A549 (cell line): ENCODE results near the gene KCNIP4. TPM values are rescaled to one million over a fixed set of nuclear protein-coding genes. Genes with fewer than 3 reads are reported as not detected.

Experiments
- ATAC-seq, 2 experiments: fragments of 200-7000 bp in 1 of 2; fragments of >200 bp in 1 of 2; cut with Nextera tagmentation in 1 of 2; cut with Tn5 transposase in 1 of 2; 3 replicates each; pipeline versions ENCODE4 v1.8.0 to v1.9.1; 2018 to 2020; ENCODE audit warnings: mild to moderate bottlenecking in 1 of 2, moderate library complexity in 1 of 2
- CTCF ChIA-PET: fragments of 300-600 bp; sonication (Branson Sonifier 250); formaldehyde crosslinking; extraction: SDS; loops from one replicate; lab custom pipeline; 2021; ENCODE audit warnings: antibody characterized with exemption, inconsistent platforms; lab: Yijun Ruan, JAX
- POLR2A ChIA-PET: fragments of 350-600 bp; formaldehyde crosslinking; extraction: SDS; loops from one replicate; lab custom pipeline; 2021; ENCODE audit warnings: antibody characterized with exemption, inconsistent platforms; lab: Yijun Ruan, JAX
- DNase-seq, 2 experiments: peaks; one replicate each; pipeline versions ENCODE4 v3.0.0 to v3.0.0-alpha.2; 2011 to 2016; ENCODE audit warnings: low read depth in 1 of 2, low spot score in 1 of 2
- FAIRE-seq: peaks from 2 replicates; lab custom pipeline; 2011; peaks lifted over from hg19 to GRCh38; lab: Jason Lieb, UNC
- H3K27ac ChIP-seq, 2 experiments: fragments of >200 bp; sonication (Bioruptor Twin); formaldehyde crosslinking; 3 replicates each; pipeline ENCODE4 v1.5.1; 2016 to 2017
- H3K4me1 ChIP-seq: fragments of >200 bp; sonication (Bioruptor Twin); formaldehyde crosslinking; 3 replicates; pipeline ENCODE4 v1.6.1; 2016
- H3K4me2 ChIP-seq: fragments of >200 bp; sonication (Bioruptor Twin); formaldehyde crosslinking; 3 replicates; pipeline ENCODE4 v1.6.1; 2016
- H3K4me3 ChIP-seq: fragments of >200 bp; sonication (Bioruptor Twin); formaldehyde crosslinking; 3 replicates; pipeline ENCODE4 v1.5.1; 2016
- H3K9me3 ChIP-seq: fragments of >200 bp; sonication (Bioruptor Twin); formaldehyde crosslinking; 3 replicates; pipeline ENCODE4 v1.6.1; 2016
- CBX2 ChIP-seq: fragments of 200-600 bp; sonication (generic); IDR thresholded peaks from 2 replicates; pipeline ENCODE4 v1.6.1; 2016; ENCODE audit warnings: low read depth, mild to moderate bottlenecking, borderline replicate concordance
- CBX8 ChIP-seq: fragments of 200-600 bp; sonication (generic); IDR thresholded peaks from 2 replicates; pipeline ENCODE4 v1.6.1; 2016
- EHMT2 ChIP-seq: fragments of 200-600 bp; sonication (generic); IDR thresholded peaks from 2 replicates; pipeline ENCODE4 v1.6.1; 2016; ENCODE audit warnings: antibody characterized with exemption, low read depth, mild to moderate bottlenecking, moderate library complexity
- EP300 ChIP-seq, 2 experiments: fragments of >200 bp; sonication (Bioruptor Twin); formaldehyde crosslinking; IDR thresholded peaks; 2 replicates in 1 of 2; 3 replicates in 1 of 2; pipeline ENCODE4 v1.6.1; 2016 to 2017
- FOSL2 ChIP-seq, 2 experiments: fragments of 450-650 bp in 1 of 2; fragments of >200 bp in 1 of 2; sonication (Bioruptor Twin) in 1 of 2; formaldehyde crosslinking; IDR thresholded peaks; 2 replicates each; pipeline versions ENCODE4 v1.5.0 to v1.6.1; 2016 to 2020; ENCODE audit warnings: mild to moderate bottlenecking in 1 of 2, moderate library complexity in 1 of 2
- FOXS1 ChIP-seq: fragments of 250-450 bp; sonication (Bioruptor Pico); IDR thresholded peaks from 2 replicates; pipeline ENCODE4 v1.5.0; 2020; ENCODE audit warnings: mild to moderate bottlenecking, moderate library complexity
- HOXB13 ChIP-seq: fragments of 250-450 bp; sonication (Bioruptor Pico); IDR thresholded peaks from 2 replicates; pipeline ENCODE4 v1.5.0; 2020; ENCODE audit warnings: low read depth, mild to moderate bottlenecking, moderate library complexity
- HOXB5 ChIP-seq: fragments of 250-450 bp; sonication (Bioruptor Pico); IDR thresholded peaks from 2 replicates; pipeline ENCODE4 v1.5.0; 2020; ENCODE audit warnings: mild to moderate bottlenecking, moderate library complexity
- JUN ChIP-seq, 2 experiments: fragments of >200 bp; sonication (Bioruptor Twin); formaldehyde crosslinking; IDR thresholded peaks; 2 replicates in 1 of 2; 3 replicates in 1 of 2; pipeline ENCODE4 v1.6.1; 2016 to 2017
- JUNB ChIP-seq: fragments of >200 bp; sonication (Bioruptor Twin); formaldehyde crosslinking; IDR thresholded peaks from 2 replicates; pipeline ENCODE4 v1.6.1; 2016
- KDM5A ChIP-seq: fragments of 200-600 bp; sonication (generic); IDR thresholded peaks from 2 replicates; pipeline ENCODE4 v1.6.1; 2016; ENCODE audit warnings: antibody characterized with exemption, mild to moderate bottlenecking
- NR3C1 ChIP-seq: fragments of >200 bp; sonication (Bioruptor Twin); formaldehyde crosslinking; IDR thresholded peaks from 3 replicates; pipeline ENCODE4 v1.6.1; 2017
- SMC3 ChIP-seq: fragments of >200 bp; sonication (Bioruptor Twin); formaldehyde crosslinking; IDR thresholded peaks from 3 replicates; pipeline ENCODE4 v1.6.1; 2018; ENCODE audit warnings: inconsistent platforms
- SREBF2 ChIP-seq: fragments of 450-650 bp; IDR thresholded peaks from 2 replicates; pipeline ENCODE4 v1.6.1; 2014; ENCODE audit warnings: mild to moderate bottlenecking, moderate library complexity
- ZNF302 ChIP-seq: fragments of 250-450 bp; sonication (Bioruptor Pico); IDR thresholded peaks from 2 replicates; pipeline ENCODE4 v1.9.0; 2021; ENCODE audit warnings: inconsistent platforms, mild to moderate bottlenecking, moderate library complexity
- ZSCAN20 ChIP-seq: fragments of 250-450 bp; sonication (Bioruptor Pico); IDR thresholded peaks from 2 replicates; pipeline ENCODE4 v1.8.0; 2022; ENCODE audit warnings: mild to moderate bottlenecking, moderate library complexity
- WGBS: methylation state at CpG from one replicate; pipeline ENCODE4 v1.1.6; 2017; ENCODE audit errors: missing lambda C conversion rate; 5-methylcytosine and 5-hydroxymethylcytosine counted together
- polyA plus RNA-seq, 4 experiments: library from polyadenylated mRNA; depleted of rRNA in 3 of 4; stranded (reverse); fragments of >200 nt; fragmentation: RNase III in 1 of 4; extraction: RNeasy Plus Mini Kit Qiagen cat#74134 plus additional on column Dnase treatment in 1 of 4; gene quantifications; 2 replicates in 3 of 4; 3 replicates in 1 of 4; pipeline ENCODE4 v1.2.3, GENCODE V29; 2011 to 2017
- TF ChIP-seq, protein P1 (sequence below): IDR thresholded peaks from 2 replicates; pipeline ENCODE4 v1.6.1; 2012
- TF ChIP-seq, protein P2 (sequence below): fragments of 150-350 bp; IDR thresholded peaks from 2 replicates; pipeline ENCODE4 v1.6.1; 2014; ENCODE audit warnings: low read depth, mild to moderate bottlenecking, low read length
- TF ChIP-seq, protein P3 (sequence below): fragments of >200 bp; sonication (Bioruptor Twin); formaldehyde crosslinking; IDR thresholded peaks from 3 replicates; pipeline ENCODE4 v1.6.1; 2016
- TF ChIP-seq, protein P4 (sequence below): fragments of 450-650 bp; IDR thresholded peaks from 2 replicates; pipeline ENCODE4 v1.6.1; 2014; ENCODE audit warnings: antibody characterized with exemption
- TF ChIP-seq, protein P5 (sequence below): fragments of >200 bp; sonication (Bioruptor Twin); formaldehyde crosslinking; IDR thresholded peaks from 3 replicates; pipeline ENCODE4 v1.5.1; 2016
- TF ChIP-seq, protein P6 (sequence below): fragments of 250-450 bp; sonication (Bioruptor Pico); IDR thresholded peaks from 2 replicates; pipeline ENCODE4 v1.5.0; 2020; ENCODE audit warnings: low read depth, mild to moderate bottlenecking, moderate library complexity
- TF ChIP-seq, protein P7 (sequence below): fragments of 200-600 bp; sonication (generic); IDR thresholded peaks from 2 replicates; pipeline ENCODE4 v1.6.1; 2016; ENCODE audit warnings: antibody characterized with exemption, mild to moderate bottlenecking, moderate library complexity

Gene KCNIP4
- polyA plus RNA-seq, 2 of the 4 experiments (the other 2 are of a cell fraction) = not detected

DNA sequence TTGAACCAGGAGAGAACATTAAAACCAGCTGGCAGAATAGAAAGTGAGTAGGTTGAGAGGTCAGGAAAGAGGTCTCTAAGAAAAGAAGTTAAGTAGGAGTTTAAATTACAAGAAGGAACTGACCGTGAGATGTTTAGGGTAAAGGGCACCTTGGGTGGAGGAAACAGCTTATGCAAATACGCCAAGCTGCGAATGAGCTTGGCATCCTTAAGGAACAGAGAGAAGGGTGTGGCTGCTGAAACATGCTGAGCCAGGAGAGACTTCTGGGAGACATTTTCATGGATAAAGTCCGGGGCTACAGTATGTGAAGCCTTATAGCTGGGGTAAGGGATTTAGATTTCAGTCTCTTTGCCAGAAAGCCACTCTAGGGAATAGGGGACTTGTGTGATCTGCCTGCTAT is 249.1 kb downstream of the KCNIP4 start:
- H3K4me2 ChIP-seq = no peak overlapping the region
- H3K4me1 ChIP-seq = no peaks in the 10 kb centered on the region
- TF ChIP-seq, protein P1, sequence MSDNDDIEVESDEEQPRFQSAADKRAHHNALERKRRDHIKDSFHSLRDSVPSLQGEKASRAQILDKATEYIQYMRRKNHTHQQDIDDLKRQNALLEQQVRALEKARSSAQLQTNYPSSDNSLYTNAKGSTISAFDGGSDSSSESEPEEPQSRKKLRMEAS = no peak
- TF ChIP-seq FOXS1 (CRISPR knock-in tag) = no peak
- TF ChIP-seq, protein P2, sequence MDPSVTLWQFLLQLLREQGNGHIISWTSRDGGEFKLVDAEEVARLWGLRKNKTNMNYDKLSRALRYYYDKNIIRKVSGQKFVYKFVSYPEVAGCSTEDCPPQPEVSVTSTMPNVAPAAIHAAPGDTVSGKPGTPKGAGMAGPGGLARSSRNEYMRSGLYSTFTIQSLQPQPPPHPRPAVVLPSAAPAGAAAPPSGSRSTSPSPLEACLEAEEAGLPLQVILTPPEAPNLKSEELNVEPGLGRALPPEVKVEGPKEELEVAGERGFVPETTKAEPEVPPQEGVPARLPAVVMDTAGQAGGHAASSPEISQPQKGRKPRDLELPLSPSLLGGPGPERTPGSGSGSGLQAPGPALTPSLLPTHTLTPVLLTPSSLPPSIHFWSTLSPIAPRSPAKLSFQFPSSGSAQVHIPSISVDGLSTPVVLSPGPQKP = no peak
- TF ChIP-seq CBX2 = no peak
- TF ChIP-seq HOXB5 = no peak
- TF ChIP-seq CBX8 = no peak
- TF ChIP-seq, protein P3, sequence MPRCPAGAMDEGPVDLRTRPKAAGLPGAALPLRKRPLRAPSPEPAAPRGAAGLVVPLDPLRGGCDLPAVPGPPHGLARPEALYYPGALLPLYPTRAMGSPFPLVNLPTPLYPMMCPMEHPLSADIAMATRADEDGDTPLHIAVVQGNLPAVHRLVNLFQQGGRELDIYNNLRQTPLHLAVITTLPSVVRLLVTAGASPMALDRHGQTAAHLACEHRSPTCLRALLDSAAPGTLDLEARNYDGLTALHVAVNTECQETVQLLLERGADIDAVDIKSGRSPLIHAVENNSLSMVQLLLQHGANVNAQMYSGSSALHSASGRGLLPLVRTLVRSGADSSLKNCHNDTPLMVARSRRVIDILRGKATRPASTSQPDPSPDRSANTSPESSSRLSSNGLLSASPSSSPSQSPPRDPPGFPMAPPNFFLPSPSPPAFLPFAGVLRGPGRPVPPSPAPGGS = no peak
- no peak for TF ChIP-seq NR3C1
- TF ChIP-seq, protein P4, sequence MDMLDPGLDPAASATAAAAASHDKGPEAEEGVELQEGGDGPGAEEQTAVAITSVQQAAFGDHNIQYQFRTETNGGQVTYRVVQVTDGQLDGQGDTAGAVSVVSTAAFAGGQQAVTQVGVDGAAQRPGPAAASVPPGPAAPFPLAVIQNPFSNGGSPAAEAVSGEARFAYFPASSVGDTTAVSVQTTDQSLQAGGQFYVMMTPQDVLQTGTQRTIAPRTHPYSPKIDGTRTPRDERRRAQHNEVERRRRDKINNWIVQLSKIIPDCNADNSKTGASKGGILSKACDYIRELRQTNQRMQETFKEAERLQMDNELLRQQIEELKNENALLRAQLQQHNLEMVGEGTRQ = no peak
- TF ChIP-seq SMC3 = no peak
- TF ChIP-seq KDM5A = no peak
- no peak for TF ChIP-seq JUN (IDR thresholded peaks at IDR 0.05)
- TF ChIP-seq JUNB = no peak
- TF ChIP-seq, protein P5, sequence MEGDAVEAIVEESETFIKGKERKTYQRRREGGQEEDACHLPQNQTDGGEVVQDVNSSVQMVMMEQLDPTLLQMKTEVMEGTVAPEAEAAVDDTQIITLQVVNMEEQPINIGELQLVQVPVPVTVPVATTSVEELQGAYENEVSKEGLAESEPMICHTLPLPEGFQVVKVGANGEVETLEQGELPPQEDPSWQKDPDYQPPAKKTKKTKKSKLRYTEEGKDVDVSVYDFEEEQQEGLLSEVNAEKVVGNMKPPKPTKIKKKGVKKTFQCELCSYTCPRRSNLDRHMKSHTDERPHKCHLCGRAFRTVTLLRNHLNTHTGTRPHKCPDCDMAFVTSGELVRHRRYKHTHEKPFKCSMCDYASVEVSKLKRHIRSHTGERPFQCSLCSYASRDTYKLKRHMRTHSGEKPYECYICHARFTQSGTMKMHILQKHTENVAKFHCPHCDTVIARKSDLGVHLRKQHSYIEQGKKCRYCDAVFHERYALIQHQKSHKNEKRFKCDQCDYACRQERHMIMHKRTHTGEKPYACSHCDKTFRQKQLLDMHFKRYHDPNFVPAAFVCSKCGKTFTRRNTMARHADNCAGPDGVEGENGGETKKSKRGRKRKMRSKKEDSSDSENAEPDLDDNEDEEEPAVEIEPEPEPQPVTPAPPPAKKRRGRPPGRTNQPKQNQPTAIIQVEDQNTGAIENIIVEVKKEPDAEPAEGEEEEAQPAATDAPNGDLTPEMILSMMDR = no peak
- TF ChIP-seq HOXB13 (CRISPR knock-in tag) = no peak
- no peak for TF ChIP-seq FOSL2 (IDR thresholded peaks at IDR 0.05)
- TF ChIP-seq FOSL2 (CRISPR knock-in tag; IDR thresholded peaks at IDR 0.05) = no peak
- TF ChIP-seq, protein P6, sequence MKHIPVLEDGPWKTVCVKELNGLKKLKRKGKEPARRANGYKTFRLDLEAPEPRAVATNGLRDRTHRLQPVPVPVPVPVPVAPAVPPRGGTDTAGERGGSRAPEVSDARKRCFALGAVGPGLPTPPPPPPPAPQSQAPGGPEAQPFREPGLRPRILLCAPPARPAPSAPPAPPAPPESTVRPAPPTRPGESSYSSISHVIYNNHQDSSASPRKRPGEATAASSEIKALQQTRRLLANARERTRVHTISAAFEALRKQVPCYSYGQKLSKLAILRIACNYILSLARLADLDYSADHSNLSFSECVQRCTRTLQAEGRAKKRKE (CRISPR knock-in tag) = no peak
- H3K27ac ChIP-seq = no peak overlapping the region
- ChIA-PET POLR2A (no interaction called here), CTCF (no interaction called here)
- no peak overlapping the region for H3K4me3 ChIP-seq
- no peaks in the 10 kb centered on the region for H3K9me3 ChIP-seq
- FAIRE-seq = no peak
- no peak for DNase-seq
- ATAC-seq = no peak
- WGBS = 19% methylated on average over 4 of the region's 4 CpGs

DNA sequence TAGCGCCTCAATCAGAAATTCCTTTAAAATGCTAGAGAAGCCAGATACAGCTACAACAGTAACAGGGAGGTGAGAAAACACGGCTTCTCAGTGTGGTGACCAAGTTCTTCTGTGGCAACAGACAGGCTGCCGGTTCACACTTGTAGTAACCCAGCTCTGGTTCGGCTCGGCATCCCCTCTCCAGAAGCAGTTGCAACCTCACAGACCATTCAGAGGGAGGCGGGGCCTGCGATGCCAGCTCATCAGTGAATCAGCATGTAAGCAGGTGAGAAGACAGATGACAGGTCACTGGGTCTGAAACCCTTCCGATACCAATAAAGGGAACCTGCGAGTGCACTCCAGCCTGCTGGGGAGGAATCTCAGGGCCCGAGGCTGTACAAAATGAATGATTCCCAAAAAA is 251.0 kb downstream of the KCNIP4 start:
- H3K4me3 ChIP-seq = no peak overlapping the region
- POLR2A ChIA-PET = no interaction called here
- no peak overlapping the region for H3K4me2 ChIP-seq
- WGBS = 6% methylated on average over 7 of the region's 10 CpGs
- CTCF ChIA-PET = no interaction called here
- H3K9me3 ChIP-seq = no peaks in the 10 kb centered on the region
- H3K4me1 ChIP-seq = no peaks in the 10 kb centered on the region
- FAIRE-seq = no peak
- no peak overlapping the region for H3K27ac ChIP-seq
- ATAC-seq = no peak
- DNase-seq = peak in 1 of 2 experiments; percentile 6
- TF ChIP-seq ZNF302 (CRISPR knock-in tag) (no peak), SREBF2 (no peak), EHMT2 (no peak), ZSCAN20 (CRISPR knock-in tag) (no peak), HOXB13 (CRISPR knock-in tag) (no peak), EP300 (IDR thresholded peaks at IDR 0.05) (no peak)
- TF ChIP-seq, protein P6 (CRISPR knock-in tag) = no peak
- TF ChIP-seq, protein P7, sequence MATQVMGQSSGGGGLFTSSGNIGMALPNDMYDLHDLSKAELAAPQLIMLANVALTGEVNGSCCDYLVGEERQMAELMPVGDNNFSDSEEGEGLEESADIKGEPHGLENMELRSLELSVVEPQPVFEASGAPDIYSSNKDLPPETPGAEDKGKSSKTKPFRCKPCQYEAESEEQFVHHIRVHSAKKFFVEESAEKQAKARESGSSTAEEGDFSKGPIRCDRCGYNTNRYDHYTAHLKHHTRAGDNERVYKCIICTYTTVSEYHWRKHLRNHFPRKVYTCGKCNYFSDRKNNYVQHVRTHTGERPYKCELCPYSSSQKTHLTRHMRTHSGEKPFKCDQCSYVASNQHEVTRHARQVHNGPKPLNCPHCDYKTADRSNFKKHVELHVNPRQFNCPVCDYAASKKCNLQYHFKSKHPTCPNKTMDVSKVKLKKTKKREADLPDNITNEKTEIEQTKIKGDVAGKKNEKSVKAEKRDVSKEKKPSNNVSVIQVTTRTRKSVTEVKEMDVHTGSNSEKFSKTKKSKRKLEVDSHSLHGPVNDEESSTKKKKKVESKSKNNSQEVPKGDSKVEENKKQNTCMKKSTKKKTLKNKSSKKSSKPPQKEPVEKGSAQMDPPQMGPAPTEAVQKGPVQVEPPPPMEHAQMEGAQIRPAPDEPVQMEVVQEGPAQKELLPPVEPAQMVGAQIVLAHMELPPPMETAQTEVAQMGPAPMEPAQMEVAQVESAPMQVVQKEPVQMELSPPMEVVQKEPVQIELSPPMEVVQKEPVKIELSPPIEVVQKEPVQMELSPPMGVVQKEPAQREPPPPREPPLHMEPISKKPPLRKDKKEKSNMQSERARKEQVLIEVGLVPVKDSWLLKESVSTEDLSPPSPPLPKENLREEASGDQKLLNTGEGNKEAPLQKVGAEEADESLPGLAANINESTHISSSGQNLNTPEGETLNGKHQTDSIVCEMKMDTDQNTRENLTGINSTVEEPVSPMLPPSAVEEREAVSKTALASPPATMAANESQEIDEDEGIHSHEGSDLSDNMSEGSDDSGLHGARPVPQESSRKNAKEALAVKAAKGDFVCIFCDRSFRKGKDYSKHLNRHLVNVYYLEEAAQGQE = no peak
